NCI-H2081 treated with DMSO at 0.1 percent for 48 hours (cell line): ENCODE data around the gene SYNGR2.

ENCODE experiments used
- DNase-seq: peaks from one replicate; lab custom pipeline; 2025; lab: John Stamatoyannopoulos, UW

The SYNGR2 gene, protein sequence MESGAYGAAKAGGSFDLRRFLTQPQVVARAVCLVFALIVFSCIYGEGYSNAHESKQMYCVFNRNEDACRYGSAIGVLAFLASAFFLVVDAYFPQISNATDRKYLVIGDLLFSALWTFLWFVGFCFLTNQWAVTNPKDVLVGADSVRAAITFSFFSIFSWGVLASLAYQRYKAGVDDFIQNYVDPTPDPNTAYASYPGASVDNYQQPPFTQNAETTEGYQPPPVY

GRCh38 chr17:78168242-78168902 is at the start of gene SYNGR2:
Gene SYNGR2 (plus strand): TSS chr17:78168581. CDS start chr17:78168617, 36 bp downstream.
- DNase-seq: peak; percentile 39

DNA sequence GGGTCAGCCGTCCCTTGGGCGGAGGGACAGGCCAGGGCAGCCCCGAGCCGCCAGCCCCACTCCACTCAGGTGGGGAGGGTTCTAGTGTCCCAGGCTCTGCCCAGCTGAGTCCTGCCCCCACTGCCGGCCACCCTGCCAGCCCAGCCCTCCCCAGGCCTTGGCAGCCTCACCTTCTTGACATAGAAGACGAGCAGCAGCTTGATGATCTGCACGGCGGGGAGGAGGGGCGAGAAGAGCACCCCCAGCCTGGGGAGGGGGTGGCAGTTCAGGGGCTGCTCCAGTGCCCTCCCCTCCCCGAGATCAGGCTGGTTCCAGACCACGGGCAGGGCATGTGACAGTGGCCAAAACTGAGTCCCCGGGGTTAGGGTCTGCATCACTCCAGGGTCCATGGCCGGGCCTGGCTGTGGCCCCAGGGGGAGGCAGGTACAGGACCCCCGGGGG is 49.6 kb upstream of the SYNGR2 start:
- no peak for DNase-seq

- no peak for DNase-seq
Measured at GRCh38 chr17:78120537-78120936, 47.8 kb upstream of the SYNGR2 start.

DNA sequence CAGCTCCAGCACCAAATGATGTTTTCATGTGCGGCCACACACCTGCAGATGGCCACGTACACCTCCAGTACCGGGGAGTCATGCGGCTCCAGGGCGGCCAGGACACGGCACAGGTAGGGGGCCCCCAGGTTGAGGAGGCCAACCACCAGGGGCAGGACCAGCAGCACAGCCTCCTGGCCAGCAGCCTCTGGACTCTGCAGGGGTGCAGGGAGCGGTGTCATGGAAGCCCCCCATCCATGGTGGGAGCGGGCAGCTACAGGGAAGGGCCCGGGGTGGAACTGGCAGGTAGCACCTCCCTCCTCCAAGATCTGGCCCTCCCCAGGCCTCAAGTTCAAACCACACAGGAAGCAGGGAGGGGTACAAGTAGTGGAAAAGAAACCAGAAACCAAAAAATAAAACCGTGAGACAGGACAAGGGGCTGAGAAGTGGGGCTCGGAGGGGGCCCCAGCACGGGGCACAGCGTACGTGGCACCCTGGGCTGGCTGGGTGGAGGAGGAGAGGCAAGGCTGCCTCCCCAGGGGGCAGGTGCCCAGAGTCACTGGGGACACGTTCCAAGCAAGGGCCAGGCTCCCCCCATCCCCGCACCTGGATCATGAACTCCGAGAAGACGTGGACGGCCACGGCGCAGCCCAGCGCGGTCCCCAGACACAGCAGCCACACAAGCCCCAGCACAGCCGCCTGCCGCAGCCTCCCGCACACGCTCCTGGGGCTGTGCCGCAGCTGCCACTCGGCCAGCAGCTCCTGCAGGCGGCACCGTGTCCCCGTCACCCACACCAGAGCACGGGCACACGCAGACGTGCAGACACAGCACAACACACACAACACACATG is 47.2 kb upstream of the SYNGR2 start:
- no peak for DNase-seq

DNA sequence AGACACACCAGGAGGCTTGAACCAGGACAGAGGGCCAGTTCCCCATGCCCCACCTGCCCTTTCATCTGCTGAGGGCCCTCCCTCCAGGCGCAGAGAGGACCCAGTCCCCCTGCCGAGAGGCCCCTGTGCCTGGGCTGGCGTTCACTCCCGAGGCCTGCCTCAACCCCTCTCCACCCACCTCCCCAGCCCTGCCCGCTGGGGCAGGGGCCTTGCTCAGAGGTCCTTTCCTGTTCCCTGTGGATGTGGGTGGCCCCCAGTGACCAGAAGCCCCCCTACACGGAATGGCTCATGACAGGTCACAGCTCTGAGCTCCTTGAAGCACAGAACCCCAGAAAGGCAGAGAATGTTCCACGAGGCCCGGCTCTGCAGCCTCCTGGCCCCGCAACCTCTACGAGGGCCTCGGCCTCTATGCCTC is 46.6 kb upstream of the SYNGR2 start:
- DNase-seq: no peak

GRCh38 chr17:78122216-78122930 is 46.0 kb upstream of the SYNGR2 start:
- no peak for DNase-seq

- no peak for DNase-seq
Measured at GRCh38 chr17:78122931-78123249, 45.5 kb upstream of the SYNGR2 start.

GRCh38 chr17:78123258-78123929 is 45.0 kb upstream of the SYNGR2 start:
- DNase-seq: no peak

- DNase-seq: no peak
Measured at GRCh38 chr17:78124081-78124835, 44.1 kb upstream of the SYNGR2 start.

GRCh38 chr17:78124836-78125137 is 43.6 kb upstream of the SYNGR2 start:
- no peak for DNase-seq

DNA sequence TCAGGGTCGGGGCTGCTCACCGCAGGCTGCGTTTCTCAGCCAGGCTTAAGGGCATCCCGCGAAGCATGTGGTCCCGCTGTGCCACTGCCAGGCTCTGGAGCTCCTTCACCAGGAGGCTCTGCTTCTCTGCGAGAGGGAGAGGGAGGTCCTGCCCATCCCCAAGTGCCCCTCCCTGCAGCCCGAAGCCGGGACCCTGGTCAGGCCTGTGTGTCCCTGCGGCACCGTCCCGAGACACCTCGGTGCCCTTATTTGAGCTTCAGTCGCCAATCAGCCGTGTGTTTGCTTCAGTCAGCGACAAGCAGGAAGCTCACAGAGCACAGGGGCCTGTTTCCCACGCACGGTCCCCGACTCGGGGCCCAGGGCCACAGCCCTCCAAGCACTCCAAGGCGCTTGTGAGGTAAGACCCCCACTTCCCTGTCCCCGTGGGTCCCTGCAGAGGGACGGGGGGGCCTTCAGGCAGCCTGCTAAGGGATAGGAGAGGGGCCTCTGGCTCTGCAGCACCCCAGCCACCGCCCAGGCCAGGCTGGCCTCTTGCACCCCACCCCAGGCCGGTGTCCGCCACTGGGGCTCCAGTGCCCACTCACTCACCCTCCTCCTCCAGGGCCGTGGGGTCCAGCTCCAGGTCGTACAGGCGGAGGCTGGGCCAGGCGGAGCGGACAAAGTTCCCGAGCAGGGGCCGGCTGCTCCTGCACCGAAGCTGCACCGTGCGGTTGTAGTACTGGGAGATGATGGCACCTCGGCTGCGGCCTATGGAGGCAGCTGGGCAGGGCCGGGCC is 43.1 kb upstream of the SYNGR2 start:
- DNase-seq: no peak

DNA sequence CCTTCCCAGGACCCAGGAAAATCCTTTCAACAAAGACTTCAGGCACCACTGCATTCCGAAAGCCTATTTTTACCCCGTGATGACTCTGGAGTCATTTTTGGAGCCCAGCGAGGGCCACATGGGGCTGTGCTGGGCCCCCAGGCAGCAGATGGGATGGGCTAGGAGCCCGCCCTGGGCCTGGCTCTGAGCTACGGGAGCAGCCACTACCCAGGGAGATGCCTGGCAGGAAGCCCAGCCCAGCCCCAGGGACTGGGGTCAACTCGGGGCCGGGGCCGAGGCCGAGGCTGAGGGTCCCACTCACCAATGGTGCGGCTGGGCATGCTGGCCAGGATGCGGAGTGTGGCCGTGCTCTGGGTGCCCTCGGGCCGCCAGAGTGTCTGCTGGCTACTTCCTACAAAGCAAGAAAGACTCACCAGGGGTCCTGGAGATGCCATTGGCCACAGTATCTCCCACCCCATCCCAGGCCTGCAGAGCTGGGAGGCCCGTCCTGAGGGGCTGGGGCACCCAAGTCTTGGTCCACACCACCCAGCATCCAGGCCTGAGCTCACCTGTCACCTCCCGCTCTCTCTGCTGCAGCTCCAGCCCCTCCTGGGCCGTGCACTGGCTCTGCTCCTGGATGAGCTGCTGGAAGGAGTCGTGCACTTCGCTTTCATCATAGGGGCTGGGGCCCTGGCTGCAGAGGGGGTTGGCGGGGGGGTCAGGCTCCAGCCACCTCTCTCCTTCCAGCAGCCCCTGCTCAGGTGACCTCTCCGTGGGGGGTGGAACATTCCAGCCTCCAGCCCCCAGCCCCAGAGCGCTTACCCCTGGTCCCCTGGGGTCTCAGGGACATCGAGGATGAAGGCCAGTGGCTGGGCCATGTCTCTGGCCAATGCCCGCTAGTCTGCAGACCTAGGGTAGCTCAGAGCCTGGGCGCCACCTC is 42.1 kb upstream of the SYNGR2 start:
- DNase-seq: no peak

DNA sequence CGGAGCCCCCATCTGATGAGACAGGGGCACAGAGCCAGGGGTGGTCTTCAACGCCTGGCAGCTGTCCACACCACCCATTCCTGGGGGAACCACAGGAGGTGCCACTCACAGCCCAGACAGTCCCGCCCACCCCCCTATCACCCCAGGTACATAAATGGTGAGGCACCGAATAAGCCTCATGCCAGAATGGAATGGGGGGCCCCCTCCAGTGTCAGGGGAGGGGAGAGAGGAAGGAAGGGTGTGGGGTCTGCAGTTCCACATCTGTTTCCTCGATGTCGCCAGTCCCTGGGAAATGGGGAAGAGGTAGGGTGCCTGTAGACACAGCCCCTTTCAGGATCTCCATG is 41.5 kb upstream of the SYNGR2 start:
- no peak for DNase-seq

- DNase-seq: no peak
Measured at GRCh38 chr17:78127239-78127887, 41.0 kb upstream of the SYNGR2 start.

- no peak for DNase-seq
Measured at GRCh38 chr17:78127888-78128550, 40.4 kb upstream of the SYNGR2 start.

DNA sequence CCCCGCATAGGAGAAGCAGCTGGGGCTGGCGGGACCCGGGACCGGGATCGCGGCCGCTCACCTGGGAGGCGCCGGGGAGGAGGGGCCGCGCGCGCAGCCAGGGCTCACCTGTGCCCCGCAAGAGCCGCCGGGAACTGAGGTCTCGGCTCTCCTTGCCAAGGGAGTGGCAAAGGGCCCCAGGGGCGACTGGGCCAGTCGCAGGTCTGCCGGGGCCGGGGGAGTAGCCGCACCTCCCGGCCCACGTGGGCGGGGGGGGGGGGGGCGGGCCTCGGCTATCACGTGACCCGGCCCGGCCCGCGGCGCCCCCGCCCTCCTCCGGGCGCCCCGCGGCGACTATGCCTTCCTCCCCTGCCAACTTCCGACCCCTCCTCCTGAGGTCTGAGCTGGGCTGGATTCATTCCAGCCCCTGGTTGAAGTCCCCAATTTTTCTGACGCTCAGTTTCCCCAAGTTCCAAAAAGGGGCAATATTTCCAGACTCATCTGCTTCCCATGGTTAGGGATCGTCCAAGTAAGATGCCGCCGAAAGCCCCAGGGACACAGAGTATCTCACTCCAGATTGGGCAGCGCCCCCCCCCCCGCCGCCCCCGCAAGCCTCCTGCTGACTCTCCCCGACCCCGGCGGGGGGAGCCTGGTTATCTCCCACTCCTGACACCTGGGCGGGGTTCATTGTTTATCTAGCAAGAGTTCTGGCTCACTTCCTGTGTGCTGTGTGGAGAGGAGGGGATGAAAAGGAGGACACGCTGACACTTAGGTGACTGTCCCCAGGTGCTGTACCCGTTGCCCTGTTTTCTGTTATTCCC is 39.6 kb upstream of the SYNGR2 start, which contains the start of gene TMC6:
TMC6 (minus strand) TSS at position 205 of the 800 bp plus-strand sequence. CDS start 1,923 bp downstream, outside the sequence.
- DNase-seq: no peak

GRCh38 chr17:78129351-78130089 is 38.9 kb upstream of the SYNGR2 start:
- no peak for DNase-seq
